Measurements from ENCODE around the gene COA3.

The COA3 gene

GRCh38 chr17:42783791-42784138 lies 14.7 kb downstream of the COA3 start:
- TF ChIP-seq OSR1 (CRISPR knock-in tag; IDR thresholded peaks at IDR 0.05) (no peak), ZFP30 (CRISPR knock-in tag; IDR thresholded peaks at IDR 0.05) (no peak), ARNTL (CRISPR knock-in tag; IDR thresholded peaks at IDR 0.05; ENCODE audit: borderline replicate concordance, low read depth) (no peak), ZNF8 (CRISPR knock-in tag; IDR thresholded peaks at IDR 0.05) (no peak), CSDC2 (CRISPR knock-in tag; IDR thresholded peaks at IDR 0.05) (no peak), CREB5 (CRISPR knock-in tag; IDR thresholded peaks at IDR 0.05; ENCODE audit: low read depth) (no peak), ZNF70 (CRISPR knock-in tag; IDR thresholded peaks at IDR 0.05) (no peak), ZFP3 (CRISPR knock-in tag; IDR thresholded peaks at IDR 0.05) (0 out of 2 replicates have a peak, but pooled peaks have one; percentile 23), TOX (CRISPR knock-in tag; IDR thresholded peaks at IDR 0.05; ENCODE audit: borderline replicate concordance) (no peak)
- no peak for ATAC-seq

GRCh38 chr17:42783062-42783790 lies 15.3 kb downstream of the COA3 start:
- peak; percentile 17; the same call in 2 of the 3 replicates for ATAC-seq
- TF ChIP-seq ZFP3 (CRISPR knock-in tag; IDR thresholded peaks at IDR 0.05) (peak; percentile 88), CSDC2 (CRISPR knock-in tag; IDR thresholded peaks at IDR 0.05) (no peak)

GRCh38 chr17:42782166-42783061 lies 16.1 kb downstream of the COA3 start:
- peak; percentile 32 for ATAC-seq
- TF ChIP-seq BACH2 (CRISPR knock-in tag; IDR thresholded peaks at IDR 0.05; ENCODE audit: borderline replicate concordance) (no peak), POU6F1 (CRISPR knock-in tag; IDR thresholded peaks at IDR 0.05; ENCODE audit: borderline replicate concordance, low read depth) (no peak), ZNF8 (CRISPR knock-in tag; IDR thresholded peaks at IDR 0.05) (no peak), ZFP30 (CRISPR knock-in tag; IDR thresholded peaks at IDR 0.05) (no peak), GLIS3 (CRISPR knock-in tag; IDR thresholded peaks at IDR 0.05) (no peak), PATZ1 (CRISPR knock-in tag; IDR thresholded peaks at IDR 0.05; ENCODE audit: borderline replicate concordance) (no peak), ZC3H10 (CRISPR knock-in tag; IDR thresholded peaks at IDR 0.05) (no peak), CSDC2 (CRISPR knock-in tag; IDR thresholded peaks at IDR 0.05) (no peak), TSHZ2 (CRISPR knock-in tag; IDR thresholded peaks at IDR 0.05) (no peak), TCF4 (CRISPR knock-in tag; IDR thresholded peaks at IDR 0.05; ENCODE audit: borderline replicate concordance) (no peak), ZFP3 (CRISPR knock-in tag; IDR thresholded peaks at IDR 0.05) (no peak), ZNF70 (CRISPR knock-in tag; IDR thresholded peaks at IDR 0.05) (no peak), CSRNP3 (CRISPR knock-in tag; IDR thresholded peaks at IDR 0.05) (no peak), RARB (CRISPR knock-in tag; IDR thresholded peaks at IDR 0.05) (no peak), OSR1 (CRISPR knock-in tag; IDR thresholded peaks at IDR 0.05) (no peak)
